A549 (cell line): ENCODE data around the gene CAPSL.

Source experiments
- CBX2 ChIP-seq: fragments of 200-600 bp; sonication (generic); IDR thresholded peaks from 2 replicates; pipeline ENCODE4 v1.6.1; 2016; ENCODE audit warnings: low read depth, mild to moderate bottlenecking, borderline replicate concordance
- CTCF ChIP-seq: fragments of >200 bp; sonication (Bioruptor Twin); formaldehyde crosslinking; IDR thresholded peaks from 3 replicates; pipeline ENCODE4 v1.5.1; 2016
- EP300 ChIP-seq, 2 experiments: fragments of >200 bp; sonication (Bioruptor Twin); formaldehyde crosslinking; IDR thresholded peaks; 2 replicates in 1 of 2; 3 replicates in 1 of 2; pipeline ENCODE4 v1.6.1; 2016 to 2017
- HOXB5 ChIP-seq: fragments of 250-450 bp; sonication (Bioruptor Pico); IDR thresholded peaks from 2 replicates; pipeline ENCODE4 v1.5.0; 2020; ENCODE audit warnings: mild to moderate bottlenecking, moderate library complexity
- JUN ChIP-seq, 2 experiments: fragments of >200 bp; sonication (Bioruptor Twin); formaldehyde crosslinking; IDR thresholded peaks; 2 replicates in 1 of 2; 3 replicates in 1 of 2; pipeline ENCODE4 v1.6.1; 2016 to 2017
- KDM1A ChIP-seq: fragments of 200-600 bp; sonication (generic); IDR thresholded peaks from 2 replicates; pipeline ENCODE4 v1.6.1; 2016; ENCODE audit warnings: low read depth, mild to moderate bottlenecking
- NFE2L2 ChIP-seq: fragments of 150-350 bp; conservative IDR thresholded peaks from 2 replicates; pipeline ENCODE4 v1.6.1; 2014; ENCODE audit warnings: low read length
- POLR2A ChIP-seq: IDR thresholded peaks from 2 replicates; pipeline ENCODE4 v1.6.1; 2012; ENCODE audit warnings: mild to moderate bottlenecking, low read length
- RAD21 ChIP-seq, 2 experiments: fragments of >200 bp in 1 of 2; sonication (Bioruptor Twin) in 1 of 2; formaldehyde crosslinking in 1 of 2; IDR thresholded peaks in 1 of 2; conservative IDR thresholded peaks in 1 of 2; 2 replicates in 1 of 2; 3 replicates in 1 of 2; pipeline ENCODE4 v1.6.1; 2012 to 2018; ENCODE audit warnings: inconsistent platforms in 1 of 2
- RCOR1 ChIP-seq: fragments of 150-350 bp; IDR thresholded peaks from 2 replicates; pipeline ENCODE4 v1.6.1; 2014; ENCODE audit warnings: antibody characterized with exemption, low read length, low read depth
- RFX5 ChIP-seq: fragments of 450-650 bp; IDR thresholded peaks from 2 replicates; pipeline ENCODE4 v1.7.1; 2014; ENCODE audit warnings: antibody characterized with exemption, mild to moderate bottlenecking, moderate library complexity
- SMC3 ChIP-seq: fragments of >200 bp; sonication (Bioruptor Twin); formaldehyde crosslinking; IDR thresholded peaks from 3 replicates; pipeline ENCODE4 v1.6.1; 2018; ENCODE audit warnings: inconsistent platforms
- ZSCAN20 ChIP-seq: fragments of 250-450 bp; sonication (Bioruptor Pico); IDR thresholded peaks from 2 replicates; pipeline ENCODE4 v1.8.0; 2022; ENCODE audit warnings: mild to moderate bottlenecking, moderate library complexity
- TF ChIP-seq, protein P1 (sequence below): fragments of 250-450 bp; sonication (Bioruptor Pico); IDR thresholded peaks from 2 replicates; pipeline ENCODE4 v1.5.0; 2021; ENCODE audit warnings: mild to moderate bottlenecking, moderate library complexity, borderline replicate concordance

DNA sequence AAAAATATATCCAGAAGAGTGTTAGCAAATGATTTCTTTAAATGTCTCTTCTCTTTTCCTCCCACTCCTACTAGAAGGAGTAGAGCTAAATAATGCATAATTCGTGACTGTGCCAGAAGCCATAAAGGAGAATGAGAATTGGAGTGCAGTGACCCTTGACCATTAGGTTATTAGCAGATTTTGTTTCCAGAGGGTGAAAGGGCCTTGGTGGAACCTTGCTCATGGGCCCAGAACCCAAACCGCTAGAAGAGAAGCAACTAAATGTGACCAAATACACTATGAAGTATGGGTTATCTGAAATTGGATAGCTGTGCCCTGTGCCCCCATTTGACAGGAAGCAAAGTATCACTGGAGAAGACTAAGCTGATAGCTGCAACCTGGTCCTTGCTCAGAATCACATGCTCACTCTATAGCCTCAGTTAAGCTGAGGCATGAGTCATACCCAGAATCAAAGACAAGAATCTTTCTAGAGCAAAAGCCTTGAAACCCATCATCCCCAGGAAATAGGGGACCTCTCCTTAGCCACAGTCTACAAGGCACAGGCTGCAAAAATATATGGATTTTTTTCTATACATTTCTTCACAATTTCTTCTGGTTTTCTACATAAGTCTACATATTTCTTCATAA lies 36.3 kb downstream of the CAPSL start:
- TF ChIP-seq RFX5 (no peak), EP300 (IDR thresholded peaks at IDR 0.05) (no peak), CTCF (no peak), RCOR1 (no peak), RAD21 (conservative IDR thresholded peaks at IDR 0.05 in 1 of 2, IDR thresholded peaks at IDR 0.05 in 1 of 2) (no peak), NFE2L2 (no peak), SMC3 (no peak), KDM1A (no peak), POLR2A (no peak), JUN (IDR thresholded peaks at IDR 0.05) (no peak), ZSCAN20 (CRISPR knock-in tag) (no peak), HOXB5 (CRISPR knock-in tag) (no peak), CBX2 (no peak)
- TF ChIP-seq, protein P1, sequence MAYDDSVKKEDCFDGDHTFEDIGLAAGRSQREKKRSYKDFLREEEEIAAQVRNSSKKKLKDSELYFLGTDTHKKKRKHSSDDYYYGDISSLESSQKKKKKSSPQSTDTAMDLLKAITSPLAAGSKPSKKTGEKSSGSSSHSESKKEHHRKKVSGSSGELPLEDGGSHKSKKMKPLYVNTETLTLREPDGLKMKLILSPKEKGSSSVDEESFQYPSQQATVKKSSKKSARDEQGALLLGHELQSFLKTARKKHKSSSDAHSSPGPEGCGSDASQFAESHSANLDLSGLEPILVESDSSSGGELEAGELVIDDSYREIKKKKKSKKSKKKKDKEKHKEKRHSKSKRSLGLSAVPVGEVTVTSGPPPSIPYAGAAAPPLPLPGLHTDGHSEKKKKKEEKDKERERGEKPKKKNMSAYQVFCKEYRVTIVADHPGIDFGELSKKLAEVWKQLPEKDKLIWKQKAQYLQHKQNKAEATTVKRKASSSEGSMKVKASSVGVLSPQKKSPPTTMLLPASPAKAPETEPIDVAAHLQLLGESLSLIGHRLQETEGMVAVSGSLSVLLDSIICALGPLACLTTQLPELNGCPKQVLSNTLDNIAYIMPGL (CRISPR knock-in tag), result no peak
